Mesendoderm (in vitro differentiated cells): ENCODE measurements around the gene LMO1.

Experiments
- DNase-seq: peaks from one replicate; pipeline ENCODE4 v3.0.0; 2013
- H2AK5ac ChIP-seq: 2 replicates; pipeline ENCODE4 v1.6.1; 2013; ENCODE audit warnings: low read length, inconsistent platforms
- H2BK120ac ChIP-seq: 2 replicates; pipeline ENCODE4 v1.6.1; 2013; ENCODE audit warnings: low read depth, mild to moderate bottlenecking, low read length, moderate library complexity, mixed read lengths
- H2BK15ac ChIP-seq: replicated peaks from 2 replicates; pipeline ENCODE4 v1.6.1; 2013; ENCODE audit warnings: low read depth, mild to moderate bottlenecking, moderate library complexity
- H2BK5ac ChIP-seq: 2 replicates; pipeline ENCODE4 v1.6.1; 2013; ENCODE audit warnings: low read length, inconsistent platforms
- H3K18ac ChIP-seq: 2 replicates; pipeline ENCODE4 v1.6.1; 2013; ENCODE audit warnings: mild to moderate bottlenecking, low read length, mixed read lengths
- H3K23ac ChIP-seq: one replicate; pipeline ENCODE4 v1.6.1; 2013; ENCODE audit warnings: low read length
- H3K27ac ChIP-seq: 2 replicates; pipeline ENCODE4 v1.5.1; 2013; ENCODE audit warnings: low read depth, mild to moderate bottlenecking, inconsistent platforms, low read length, moderate library complexity
- H3K27me3 ChIP-seq: 2 replicates; pipeline ENCODE4 v1.6.1; 2013; ENCODE audit warnings: low read length, control low read depth, mild to moderate bottlenecking, inconsistent platforms; ENCODE audit not compliant: insufficient read depth, poor library complexity
- H3K36me3 ChIP-seq: 2 replicates; pipeline ENCODE4 v1.6.1; 2013; ENCODE audit warnings: low read length, inconsistent platforms; ENCODE audit not compliant: control insufficient read depth, insufficient read depth
- H3K4ac ChIP-seq: one replicate; pipeline ENCODE4 v1.6.1; 2013; ENCODE audit warnings: low read depth, mild to moderate bottlenecking, low read length, moderate library complexity
- H3K4me1 ChIP-seq: 2 replicates; pipeline ENCODE4 v1.6.1; 2013; ENCODE audit warnings: low read depth, low read length, inconsistent platforms; ENCODE audit not compliant: control insufficient read depth
- H3K4me2 ChIP-seq: 2 replicates; pipeline ENCODE4 v1.6.1; 2013; ENCODE audit warnings: low read length
- H3K4me3 ChIP-seq: 2 replicates; pipeline ENCODE4 v1.5.1; 2013; ENCODE audit warnings: mild to moderate bottlenecking, low read length
- H3K56ac ChIP-seq: one replicate; pipeline ENCODE4 v1.6.1; 2013; ENCODE audit warnings: low read length
- H3K79me1 ChIP-seq: 2 replicates; pipeline ENCODE4 v1.6.1; 2013; ENCODE audit warnings: low read length, inconsistent platforms
- H3K79me2 ChIP-seq: 2 replicates; pipeline ENCODE4 v1.6.1; 2013; ENCODE audit warnings: mild to moderate bottlenecking, low read length; ENCODE audit not compliant: control insufficient read depth, insufficient read depth
- H3K9ac ChIP-seq: 2 replicates; pipeline ENCODE4 v1.6.1; 2013; ENCODE audit warnings: low read length, inconsistent platforms
- H4K5ac ChIP-seq: one replicate; pipeline ENCODE4 v1.6.1; 2013; ENCODE audit warnings: low read length
- H4K8ac ChIP-seq: one replicate; pipeline ENCODE4 v1.6.1; 2013; ENCODE audit warnings: low read depth, mild to moderate bottlenecking, control low read depth, low read length, moderate library complexity
- WGBS: extraction: QIAGEN DNeasy Blood & Tissue Kit; methylation state at CpG from one replicate; pipeline ENCODE4 v1.1.7; 2013; ENCODE audit warnings: low lambda C conversion rate, missing lambda C conversion rate; ENCODE audit not compliant: insufficient coverage; ENCODE audit errors: extremely low coverage; 5-methylcytosine and 5-hydroxymethylcytosine counted together

The LMO1 gene

GRCh38 chr11:8232849-8233606, 30.6 kb downstream of the LMO1 start:
- Histone ChIP-seq H3K18ac (no peak overlapping the region), H3K4me3 (no peak overlapping the region), H2BK15ac (no peak overlapping the region), H2AK5ac (no peak overlapping the region), H3K23ac (no peak overlapping the region), H2BK5ac (no peak overlapping the region), H3K27ac (no peak overlapping the region), H3K56ac (no peak overlapping the region), H3K9ac (no peak overlapping the region), H2BK120ac (no peak overlapping the region), H3K4ac (no peak overlapping the region), H3K4me2 (no peak overlapping the region), H3K79me2 (no peaks in the 10 kb centered on the region), H3K79me1 (no peaks in the 10 kb centered on the region), H3K4me1 (no peaks in the 10 kb centered on the region), H3K36me3 (no peaks in the 10 kb centered on the region), H4K5ac (no peak overlapping the region), H3K27me3 (no peaks in the 10 kb centered on the region), H4K8ac (no peak overlapping the region)
- no peak for DNase-seq
- no CpG with 5 or more reads among the region's 9 CpGs for WGBS

- no peak overlapping the region for H3K56ac ChIP-seq
- H2AK5ac ChIP-seq: no peak overlapping the region
- H2BK15ac ChIP-seq: no peak overlapping the region
- DNase-seq: no peak
- H2BK5ac ChIP-seq: no peak overlapping the region
- H3K4me2 ChIP-seq: no peak overlapping the region
- no peak overlapping the region for H3K4ac ChIP-seq
- no peak overlapping the region for H3K18ac ChIP-seq
- no peak overlapping the region for H3K4me3 ChIP-seq
- no peak overlapping the region for H2BK120ac ChIP-seq
- no CpG with 5 or more reads among the region's 5 CpGs for WGBS
- H3K9ac ChIP-seq: no peak overlapping the region
- no peak overlapping the region for H3K27ac ChIP-seq
- H3K27me3 ChIP-seq: no peaks in the 10 kb centered on the region
- no peaks in the 10 kb centered on the region for H3K79me2 ChIP-seq
- no peaks in the 10 kb centered on the region for H3K36me3 ChIP-seq
- H3K79me1 ChIP-seq: no peaks in the 10 kb centered on the region
- H3K23ac ChIP-seq: no peak overlapping the region
- no peak overlapping the region for H4K5ac ChIP-seq
- H3K4me1 ChIP-seq: no peaks in the 10 kb centered on the region
- no peak overlapping the region for H4K8ac ChIP-seq
Observed at GRCh38 chr11:8232414-8232813, 31.3 kb downstream of the LMO1 start.

- Histone ChIP-seq H4K8ac (no peak overlapping the region), H3K18ac (no peak overlapping the region), H2AK5ac (no peak overlapping the region), H3K4me3 (no peak overlapping the region), H3K23ac (no peak overlapping the region), H3K79me1 (no peaks in the 10 kb centered on the region), H3K27me3 (no peaks in the 10 kb centered on the region), H3K9ac (no peak overlapping the region), H3K27ac (no peak overlapping the region), H2BK5ac (no peak overlapping the region), H3K56ac (no peak overlapping the region), H3K4me1 (no peaks in the 10 kb centered on the region), H3K79me2 (no peaks in the 10 kb centered on the region), H2BK120ac (no peak overlapping the region), H3K36me3 (no peaks in the 10 kb centered on the region), H2BK15ac (no peak overlapping the region), H3K4me2 (no peak overlapping the region), H4K5ac (no peak overlapping the region), H3K4ac (no peak overlapping the region)
- no peak for DNase-seq
- no CpG with 5 or more reads among the region's 5 CpGs for WGBS
Observed at GRCh38 chr11:8231979-8232378, 31.7 kb downstream of the LMO1 start.

- H3K27ac ChIP-seq: no peak overlapping the region
- no peak overlapping the region for H3K4me3 ChIP-seq
- no peaks in the 10 kb centered on the region for H3K4me1 ChIP-seq
- H4K5ac ChIP-seq: no peak overlapping the region
- no CpG with 5 or more reads among the region's 21 CpGs for WGBS
- H3K23ac ChIP-seq: no peak overlapping the region
- H3K4me2 ChIP-seq: no peak overlapping the region
- H3K79me2 ChIP-seq: no peaks in the 10 kb centered on the region
- no peak overlapping the region for H3K56ac ChIP-seq
- H3K36me3 ChIP-seq: no peaks in the 10 kb centered on the region
- no peak overlapping the region for H2BK120ac ChIP-seq
- no peaks in the 10 kb centered on the region for H3K27me3 ChIP-seq
- H3K79me1 ChIP-seq: no peaks in the 10 kb centered on the region
- no peak overlapping the region for H3K18ac ChIP-seq
- H2BK15ac ChIP-seq: no peak overlapping the region
- no peak overlapping the region for H4K8ac ChIP-seq
- H3K9ac ChIP-seq: no peak overlapping the region
- no peak overlapping the region for H2BK5ac ChIP-seq
- no peak overlapping the region for H3K4ac ChIP-seq
- H2AK5ac ChIP-seq: no peak overlapping the region
- no peak for DNase-seq
Observed at GRCh38 chr11:8230921-8231847, 32.5 kb downstream of the LMO1 start.

- no peak for DNase-seq
- no peak overlapping the region for H2BK15ac ChIP-seq
- H3K56ac ChIP-seq: no peak overlapping the region
- no peak overlapping the region for H2BK120ac ChIP-seq
- no peak overlapping the region for H3K4me3 ChIP-seq
- no CpG with 5 or more reads among the region's 22 CpGs for WGBS
- H3K27ac ChIP-seq: no peak overlapping the region
- no peaks in the 10 kb centered on the region for H3K27me3 ChIP-seq
- H3K4me1 ChIP-seq: no peaks in the 10 kb centered on the region
- H3K18ac ChIP-seq: no peak overlapping the region
- no peaks in the 10 kb centered on the region for H3K36me3 ChIP-seq
- no peak overlapping the region for H3K4ac ChIP-seq
- H4K8ac ChIP-seq: no peak overlapping the region
- no peak overlapping the region for H3K4me2 ChIP-seq
- H2BK5ac ChIP-seq: no peak overlapping the region
- no peaks in the 10 kb centered on the region for H3K79me1 ChIP-seq
- H3K79me2 ChIP-seq: no peaks in the 10 kb centered on the region
- no peak overlapping the region for H2AK5ac ChIP-seq
- no peak overlapping the region for H4K5ac ChIP-seq
- no peak overlapping the region for H3K9ac ChIP-seq
- H3K23ac ChIP-seq: no peak overlapping the region
Observed at GRCh38 chr11:8230178-8230859, 33.4 kb downstream of the LMO1 start.
